Right atrium auricular region (tissue), 2 donors: Measurements from ENCODE around the gene DPP6. TPM values are rescaled to one million over a fixed set of nuclear protein-coding genes. Genes with fewer than 3 reads are reported as not detected.

Source experiments
- DNase-seq: peaks from one replicate; pipeline ENCODE4 v3.0.0-alpha.2; 2019; ENCODE audit warnings: low spot score
- H3K27ac ChIP-seq, 2 donors: fragments of 200-600 bp; sonication (generic); 1 replicate in 1 of 2; 2 replicates in 1 of 2; pipeline ENCODE4 v1.5.1; 2016 to 2019
- H3K27me3 ChIP-seq, 2 donors: fragments of 200-600 bp; sonication (generic); one replicate each; pipeline versions ENCODE4 v1.5.1 to v1.6.0; 2017 to 2019
- H3K36me3 ChIP-seq: fragments of 200-600 bp; sonication (generic); one replicate; pipeline ENCODE4 v1.5.1; 2016
- H3K4me1 ChIP-seq, 2 donors: fragments of 200-600 bp; sonication (generic); one replicate each; pipeline versions ENCODE4 v1.5.1 to v1.6.0; 2017 to 2019
- H3K4me3 ChIP-seq, 2 donors: fragments of 200-600 bp; sonication (generic); 1 replicate in 1 of 2; 2 replicates in 1 of 2; pipeline ENCODE4 v1.5.1; 2017 to 2019; ENCODE audit warnings: mild to moderate bottlenecking in 1 of 2, moderate library complexity in 1 of 2
- H3K9me3 ChIP-seq, 2 donors: fragments of 200-600 bp; sonication (generic); one replicate each; pipeline ENCODE4 v1.5.1; 2019
- total RNA-seq, 2 donors: library from RNA; depleted of rRNA; stranded (reverse); fragments of >200 nt; gene quantifications; one replicate each; pipeline ENCODE4 v1.1.0, GENCODE V29; 2016
- TF ChIP-seq, protein P1 (sequence below), 2 donors: fragments of 200-600 bp; sonication (generic); IDR thresholded peaks; one replicate each; pipeline ENCODE4 v1.5.1; 2019; ENCODE audit warnings: antibody characterized with exemption in 2 of 2

DPP6 gene
- total RNA-seq, 2 donors from 2014 or later, result 0.35 to 0.85 TPM

DNA sequence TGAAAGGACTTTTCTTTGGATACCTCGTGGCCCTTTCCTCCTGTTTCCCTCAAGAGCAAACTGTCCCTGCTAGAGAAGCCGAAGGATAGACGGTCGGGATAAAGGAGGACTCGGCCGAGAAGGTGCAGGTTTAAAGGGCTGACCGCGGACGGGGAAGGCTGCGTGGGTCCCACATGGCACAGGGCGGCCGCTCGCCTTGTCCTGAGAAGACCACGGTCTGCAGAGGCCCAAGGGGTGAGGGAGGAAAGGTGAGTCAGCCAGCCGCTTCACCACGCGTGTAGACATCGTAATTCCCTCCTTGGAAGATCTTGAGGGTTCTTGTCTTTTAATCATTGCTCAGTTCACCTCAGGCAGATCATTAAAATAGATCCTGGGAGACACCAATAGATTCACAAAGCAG is 253.8 kb downstream of the DPP6 start:
- Histone ChIP-seq H3K9me3 (no peaks in the 10 kb centered on the region), H3K27ac (no peak overlapping the region), H3K4me3 (no peak overlapping the region), H3K4me1 (no peaks in the 10 kb centered on the region), H3K27me3 (no peaks in the 10 kb centered on the region), H3K36me3 (no peaks in the 10 kb centered on the region)
- TF ChIP-seq, protein P1, sequence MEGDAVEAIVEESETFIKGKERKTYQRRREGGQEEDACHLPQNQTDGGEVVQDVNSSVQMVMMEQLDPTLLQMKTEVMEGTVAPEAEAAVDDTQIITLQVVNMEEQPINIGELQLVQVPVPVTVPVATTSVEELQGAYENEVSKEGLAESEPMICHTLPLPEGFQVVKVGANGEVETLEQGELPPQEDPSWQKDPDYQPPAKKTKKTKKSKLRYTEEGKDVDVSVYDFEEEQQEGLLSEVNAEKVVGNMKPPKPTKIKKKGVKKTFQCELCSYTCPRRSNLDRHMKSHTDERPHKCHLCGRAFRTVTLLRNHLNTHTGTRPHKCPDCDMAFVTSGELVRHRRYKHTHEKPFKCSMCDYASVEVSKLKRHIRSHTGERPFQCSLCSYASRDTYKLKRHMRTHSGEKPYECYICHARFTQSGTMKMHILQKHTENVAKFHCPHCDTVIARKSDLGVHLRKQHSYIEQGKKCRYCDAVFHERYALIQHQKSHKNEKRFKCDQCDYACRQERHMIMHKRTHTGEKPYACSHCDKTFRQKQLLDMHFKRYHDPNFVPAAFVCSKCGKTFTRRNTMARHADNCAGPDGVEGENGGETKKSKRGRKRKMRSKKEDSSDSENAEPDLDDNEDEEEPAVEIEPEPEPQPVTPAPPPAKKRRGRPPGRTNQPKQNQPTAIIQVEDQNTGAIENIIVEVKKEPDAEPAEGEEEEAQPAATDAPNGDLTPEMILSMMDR (IDR thresholded peaks at IDR 0.05), result no peak
- no peak for DNase-seq

DNA sequence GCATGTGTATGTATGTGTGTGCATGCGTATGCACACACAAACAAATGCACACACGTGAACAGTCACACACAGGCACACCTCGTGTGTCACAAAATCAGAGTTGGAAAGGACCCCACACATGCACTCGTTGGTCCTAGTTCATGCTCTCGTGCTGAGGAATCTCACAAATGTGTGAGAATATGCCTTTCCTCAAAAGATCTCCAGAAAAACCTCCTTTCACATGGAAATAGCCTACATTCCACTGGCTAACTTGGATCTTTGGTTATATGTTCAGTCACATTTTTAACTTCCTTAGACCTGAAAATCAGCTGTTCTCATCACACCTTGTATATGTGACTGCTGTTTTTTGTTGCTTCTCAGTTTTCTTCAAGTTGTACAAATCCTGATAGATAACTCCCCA is 256.7 kb downstream of the DPP6 start:
- H3K4me3 ChIP-seq, result no peak overlapping the region
- no peak overlapping the region for H3K27ac ChIP-seq
- H3K4me1 ChIP-seq, result no peaks in the 10 kb centered on the region
- H3K9me3 ChIP-seq, result no peaks in the 10 kb centered on the region
- TF ChIP-seq, protein P1 (IDR thresholded peaks at IDR 0.05), result no peak
- no peaks in the 10 kb centered on the region for H3K36me3 ChIP-seq
- no peaks in the 10 kb centered on the region for H3K27me3 ChIP-seq
- no peak for DNase-seq

DNA sequence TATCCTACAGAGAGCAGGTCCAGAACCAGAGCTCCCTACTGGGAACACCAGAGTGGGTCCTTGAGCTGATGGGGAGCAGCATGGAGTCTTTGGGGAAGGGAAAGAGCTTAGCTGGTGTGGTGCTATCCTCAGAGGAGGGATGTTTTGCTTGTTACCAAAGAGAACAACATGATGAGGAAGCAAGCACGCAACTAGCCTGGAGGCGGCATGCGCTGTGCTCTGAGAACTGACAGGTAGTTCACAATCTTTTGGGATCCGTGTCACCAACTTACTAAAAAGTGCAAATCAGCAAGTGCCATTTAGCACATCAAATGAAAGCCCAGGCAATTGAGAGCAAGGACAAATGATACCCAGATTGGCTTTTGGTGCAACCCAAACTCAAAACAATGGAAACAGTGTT is 257.9 kb downstream of the DPP6 start:
- H3K27me3 ChIP-seq, result no peaks in the 10 kb centered on the region
- TF ChIP-seq, protein P1 (IDR thresholded peaks at IDR 0.05), result no peak
- no peak for DNase-seq

DNA sequence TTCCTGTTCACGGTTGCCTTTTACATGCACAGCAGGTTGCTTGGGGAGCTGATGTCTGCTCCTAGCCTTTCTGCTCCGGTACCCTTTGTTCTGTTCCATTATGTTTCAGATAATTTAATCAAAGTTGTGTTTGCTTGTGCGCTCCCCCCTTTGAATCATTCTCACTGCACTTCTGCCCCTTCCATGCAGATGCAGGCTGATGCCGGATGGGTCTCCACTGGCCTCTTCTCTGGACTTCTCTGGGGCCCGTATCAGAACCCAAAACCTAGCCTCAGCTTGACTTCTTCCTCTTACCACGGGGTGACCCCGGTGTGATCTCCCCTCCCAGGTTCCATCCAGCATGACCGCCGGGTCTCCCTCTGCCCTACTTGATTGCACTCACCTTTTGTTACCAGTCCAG is 272.0 kb downstream of the DPP6 start:
- Histone ChIP-seq H3K9me3 (no peaks in the 10 kb centered on the region), H3K4me3 (no peak overlapping the region), H3K27me3 (no peaks in the 10 kb centered on the region), H3K27ac (no peak overlapping the region), H3K36me3 (no peaks in the 10 kb centered on the region), H3K4me1 (no peaks in the 10 kb centered on the region)
- no peak for DNase-seq
- TF ChIP-seq, protein P1 (IDR thresholded peaks at IDR 0.05), result no peak

More for the DNA sequence above, 257.9 kb downstream of the DPP6 start:
- no peaks in the 10 kb centered on the region for H3K4me1 ChIP-seq
- no peaks in the 10 kb centered on the region for H3K9me3 ChIP-seq
- no peak overlapping the region for H3K4me3 ChIP-seq
- no peak overlapping the region for H3K27ac ChIP-seq
- no peaks in the 10 kb centered on the region for H3K36me3 ChIP-seq

DNA sequence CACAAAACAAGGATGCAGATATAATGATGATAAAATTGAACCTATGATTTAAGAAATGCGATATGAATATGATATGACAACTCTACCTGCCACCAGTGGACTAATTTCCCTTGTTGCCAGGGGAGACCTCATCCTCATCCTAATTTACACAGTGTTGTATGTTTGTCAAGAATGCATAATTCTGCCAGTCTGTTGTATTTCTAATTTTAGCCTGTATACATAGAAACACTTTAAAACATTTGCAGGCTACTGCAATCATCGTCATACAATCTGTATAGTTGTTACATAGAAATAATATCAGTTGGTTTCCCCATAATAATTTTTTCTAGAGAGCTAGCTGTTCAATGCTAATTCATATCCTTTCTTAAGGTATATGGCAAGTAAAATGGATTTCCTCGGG is 274.2 kb downstream of the DPP6 start:
- Histone ChIP-seq H3K4me3 (no peak overlapping the region), H3K27ac (no peak overlapping the region), H3K9me3 (no peaks in the 10 kb centered on the region), H3K4me1 (no peaks in the 10 kb centered on the region), H3K27me3 (no peaks in the 10 kb centered on the region), H3K36me3 (no peaks in the 10 kb centered on the region)
- TF ChIP-seq, protein P1 (IDR thresholded peaks at IDR 0.05), result no peak
- DNase-seq, result no peak

DNA sequence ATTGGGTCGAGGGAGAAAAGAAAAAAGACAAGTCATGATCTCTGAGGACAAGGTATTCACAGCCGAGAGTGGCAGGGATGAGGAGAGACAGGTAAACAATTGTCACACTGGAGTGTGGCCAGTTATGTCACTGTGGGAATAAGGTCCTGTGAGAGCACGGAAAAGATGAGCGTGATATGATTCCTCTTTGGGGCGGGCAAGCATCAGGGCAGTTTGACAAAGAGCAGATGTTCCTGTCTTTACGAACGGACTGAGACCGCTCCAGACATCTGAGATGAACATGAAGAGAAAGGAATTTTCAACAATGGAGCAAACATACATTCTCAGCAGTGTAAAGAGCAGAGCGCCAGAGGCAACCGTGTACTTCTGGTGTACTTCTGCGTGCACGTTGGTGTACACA is 278.1 kb downstream of the DPP6 start:
- Histone ChIP-seq H3K27ac (no peak overlapping the region), H3K9me3 (no peaks in the 10 kb centered on the region), H3K36me3 (no peaks in the 10 kb centered on the region), H3K27me3 (no peaks in the 10 kb centered on the region), H3K4me1 (no peaks in the 10 kb centered on the region), H3K4me3 (no peak overlapping the region)
- TF ChIP-seq, protein P1 (IDR thresholded peaks at IDR 0.05), result no peak
- no peak for DNase-seq
